Urinary bladder (tissue), 4 donors: ENCODE measurements around the gene INO80C. TPM values are rescaled to one million over a fixed set of nuclear protein-coding genes. Genes with fewer than 3 reads are reported as not detected.

ENCODE experiments used
- DNase-seq: peaks from one replicate; pipeline ENCODE4 v3.0.0-alpha.2; 2015; ENCODE audit errors: extremely low spot score
- H3K27ac ChIP-seq: one replicate; pipeline ENCODE4 v1.5.1; 2013; ENCODE audit warnings: low read depth, mild to moderate bottlenecking, moderate library complexity
- H3K36me3 ChIP-seq: one replicate; pipeline ENCODE4 v1.6.1; 2013; ENCODE audit warnings: mild to moderate bottlenecking, moderate library complexity; ENCODE audit not compliant: insufficient read depth
- H3K4me1 ChIP-seq: one replicate; pipeline ENCODE4 v1.6.1; 2013; ENCODE audit warnings: mild to moderate bottlenecking, moderate library complexity; ENCODE audit not compliant: insufficient read depth
- H3K4me3 ChIP-seq: one replicate; pipeline ENCODE4 v1.5.1; 2013; ENCODE audit warnings: low read depth, low read length
- WGBS: extraction: QIAGEN DNeasy Blood & Tissue Kit; methylation state at CpG from one replicate; pipeline ENCODE4 v1.1.7; 2013; 5-methylcytosine and 5-hydroxymethylcytosine counted together
- polyA plus RNA-seq: library from polyadenylated mRNA; stranded (reverse); fragments of 200-250 nt; gene quantifications from one replicate; pipeline ENCODE4 v1.2.3, GENCODE V29; 2013
- total RNA-seq: library from RNA; depleted of rRNA; stranded (reverse); fragments of >200 nt; gene quantifications from one replicate; pipeline ENCODE4 v1.2.3, GENCODE V29; 2014
- donor health status: healthy with polysubstance abuse.
- donor health status: healthy.

Gene INO80C, protein sequence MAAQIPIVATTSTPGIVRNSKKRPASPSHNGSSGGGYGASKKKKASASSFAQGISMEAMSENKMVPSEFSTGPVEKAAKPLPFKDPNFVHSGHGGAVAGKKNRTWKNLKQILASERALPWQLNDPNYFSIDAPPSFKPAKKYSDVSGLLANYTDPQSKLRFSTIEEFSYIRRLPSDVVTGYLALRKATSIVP
- 11.5 TPM for total RNA-seq
- polyA plus RNA-seq = 14.9 TPM

DNA sequence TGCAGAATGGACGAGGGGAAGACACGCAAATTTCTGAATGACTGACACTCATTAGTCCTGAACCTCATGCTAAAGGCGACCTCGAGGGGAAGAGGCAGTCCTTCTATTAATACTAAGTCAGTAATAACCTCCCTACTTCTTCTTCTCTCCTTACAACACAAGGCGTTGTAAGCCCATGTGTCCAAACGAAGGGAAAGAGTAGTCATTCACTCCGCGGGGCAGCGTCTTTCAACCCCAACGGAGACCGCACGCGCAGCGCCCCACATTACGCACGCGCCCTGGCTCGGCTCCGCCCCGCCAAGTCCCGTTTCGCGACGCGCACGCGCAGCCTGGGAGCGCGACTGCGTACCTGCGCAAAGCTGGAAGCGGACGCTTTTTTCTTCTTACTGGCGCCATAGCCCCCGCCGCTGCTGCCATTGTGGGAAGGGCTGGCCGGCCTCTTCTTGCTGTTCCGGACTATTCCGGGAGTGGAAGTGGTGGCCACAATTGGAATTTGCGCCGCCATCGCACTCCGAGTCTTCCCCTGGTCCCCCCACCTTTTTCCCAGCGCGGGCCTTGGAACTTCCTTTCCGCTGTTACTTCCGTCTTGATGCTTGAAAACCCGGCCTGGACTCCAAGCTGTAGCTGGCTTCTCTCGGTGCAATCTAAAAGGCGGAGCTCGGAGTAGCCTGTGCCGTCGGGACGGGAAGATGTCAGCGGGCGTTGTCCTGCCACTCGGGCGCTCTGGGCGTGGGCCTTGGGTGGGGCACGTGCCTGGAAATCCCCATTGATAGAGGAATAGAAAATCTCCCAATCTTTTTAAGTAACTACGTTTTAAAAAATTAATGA, at the start of gene INO80C:
Gene INO80C (minus strand): TSS at position 591 of the 828 bp plus-strand sequence. CDS start 86 bp downstream, at position 505.
- H3K36me3 ChIP-seq = no peaks in the 10 kb centered on the region
- under 1% methylated on average over 61 of the region's 61 CpGs for WGBS
- DNase-seq = peak; percentile 93
- peak within 1 kb of the TSS; percentile 47 for H3K4me3 ChIP-seq
- peak within 1 kb of the TSS; percentile 91 for H3K27ac ChIP-seq
- no peaks in the 10 kb centered on the region for H3K4me1 ChIP-seq

DNA sequence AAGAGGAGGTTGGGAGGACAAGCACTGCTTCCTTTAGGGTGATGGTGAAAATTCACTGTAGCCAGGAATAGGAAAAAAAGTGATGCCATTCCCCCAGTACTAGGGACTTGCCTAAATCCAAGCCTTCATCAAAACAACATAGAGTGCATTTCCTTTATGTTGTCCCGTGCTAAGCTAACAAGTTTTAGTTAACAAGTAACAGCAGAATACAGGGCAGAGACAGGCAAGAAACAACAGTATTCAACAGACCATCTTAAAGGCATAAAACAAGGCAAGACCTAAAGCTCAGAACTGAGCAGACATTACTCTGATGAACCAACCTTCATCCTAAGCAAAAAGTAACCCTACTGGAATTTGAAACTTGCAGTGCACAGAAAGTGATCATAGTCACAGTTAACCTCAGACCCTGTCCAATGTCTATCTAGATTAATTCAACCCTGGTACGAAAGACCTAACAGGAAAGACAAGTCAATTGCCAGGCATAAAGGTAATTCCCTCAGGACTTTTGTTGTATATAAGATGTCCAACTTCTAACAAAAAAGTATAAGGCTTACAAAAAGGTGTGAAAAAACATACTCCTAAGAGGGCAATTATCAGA, 49.3 kb upstream of the INO80C start:
- Histone ChIP-seq H3K4me1 (no peaks in the 10 kb centered on the region), H3K36me3 (no peaks in the 10 kb centered on the region), H3K27ac (no peak overlapping the region), H3K4me3 (no peak overlapping the region)
- 78% methylated on average over 2 of the region's 2 CpGs for WGBS
- DNase-seq = no peak

GRCh38 chr18:35542356-35542755, 44.6 kb upstream of the INO80C start:
- H3K27ac ChIP-seq = no peak overlapping the region
- no peak overlapping the region for H3K4me3 ChIP-seq
- DNase-seq = no peak
- no peaks in the 10 kb centered on the region for H3K36me3 ChIP-seq
- H3K4me1 ChIP-seq = no peaks in the 10 kb centered on the region

DNA sequence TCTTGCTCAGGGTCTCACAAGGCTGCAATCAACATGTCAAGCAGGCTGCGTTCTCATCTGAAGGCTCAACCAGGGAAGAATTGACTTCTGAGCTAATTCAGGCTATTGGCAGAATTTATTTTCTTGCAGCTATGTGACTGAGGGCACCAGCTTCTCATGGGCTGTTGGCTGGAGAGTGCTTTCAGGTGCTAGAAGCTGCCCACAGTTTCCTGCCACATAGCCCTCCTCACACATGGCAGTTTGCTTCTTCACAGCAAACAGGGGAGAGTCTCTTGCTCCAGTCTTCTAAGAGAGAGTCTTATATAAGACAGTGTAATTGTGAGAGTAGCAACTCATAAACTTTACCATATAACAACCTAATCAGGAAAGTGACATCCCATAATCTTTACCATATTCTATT, 37.5 kb upstream of the INO80C start:
- H3K27ac ChIP-seq = no peak overlapping the region
- DNase-seq = no peak
- H3K4me1 ChIP-seq = no peaks in the 10 kb centered on the region
- 94% methylated on average over 1 of the region's 1 CpG for WGBS
- H3K36me3 ChIP-seq = no peaks in the 10 kb centered on the region
- no peak overlapping the region for H3K4me3 ChIP-seq

GRCh38 chr18:35533916-35534405, 36.2 kb upstream of the INO80C start:
- H3K4me1 ChIP-seq = no peaks in the 10 kb centered on the region
- no peak for DNase-seq
- no peaks in the 10 kb centered on the region for H3K36me3 ChIP-seq
- 75% methylated on average over 2 of the region's 2 CpGs for WGBS
- no peak overlapping the region for H3K4me3 ChIP-seq
- no peak overlapping the region for H3K27ac ChIP-seq

DNA sequence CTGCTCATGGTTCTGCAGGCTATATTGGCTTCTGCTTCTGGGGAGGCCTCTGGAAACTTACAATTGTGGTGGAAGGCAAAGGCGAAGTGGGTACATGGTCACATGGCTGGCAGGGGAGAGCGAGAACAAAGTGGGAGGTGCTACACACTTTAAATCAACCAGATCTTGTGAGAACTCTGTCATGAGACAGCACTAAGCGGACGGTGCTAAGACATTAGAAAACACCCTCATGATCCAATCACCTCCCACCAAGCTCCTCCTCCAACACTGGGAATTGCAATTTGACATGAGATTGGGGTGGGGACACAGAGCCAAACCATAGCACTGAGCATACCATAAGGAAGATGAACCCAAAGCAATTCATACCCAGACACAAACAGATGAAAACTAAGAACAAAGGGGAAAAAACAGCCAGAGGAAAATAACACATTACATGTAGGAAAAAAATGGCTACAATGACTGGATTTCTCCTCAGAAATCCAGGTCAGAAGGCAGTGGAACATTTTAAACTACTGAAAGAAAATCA, 31.1 kb upstream of the INO80C start:
- no peak for DNase-seq

DNA sequence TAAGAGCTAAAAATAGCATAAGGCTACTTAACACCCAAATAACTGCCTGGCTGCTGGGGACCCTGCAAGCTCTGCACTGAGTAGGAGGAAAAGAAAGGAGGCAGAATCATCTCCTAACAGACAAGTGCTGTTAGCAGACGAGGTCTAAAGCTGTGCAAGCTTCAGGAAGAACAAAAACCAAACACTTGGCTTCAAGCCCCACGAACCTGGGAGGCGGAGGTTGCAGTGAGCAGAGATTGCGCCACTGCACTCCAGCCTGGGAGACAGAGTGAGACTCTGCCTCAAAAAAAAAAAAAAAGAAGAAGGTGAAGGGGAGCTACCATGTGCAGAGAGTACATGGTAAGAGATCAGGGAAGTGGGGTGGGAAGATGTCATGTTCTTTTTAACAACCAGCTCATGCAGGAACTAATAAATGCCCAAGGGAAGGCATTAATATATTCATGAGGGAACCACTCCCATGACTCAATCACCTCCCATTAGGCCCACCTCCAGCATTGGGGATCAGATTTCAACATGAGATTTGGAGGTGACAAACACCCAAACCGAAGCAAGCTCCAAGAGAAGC, 28.8 kb upstream of the INO80C start:
- 9% methylated on average over 5 of the region's 5 CpGs for WGBS
- Histone ChIP-seq H3K4me3 (no peak overlapping the region), H3K36me3 (no peaks in the 10 kb centered on the region), H3K4me1 (no peaks in the 10 kb centered on the region), H3K27ac (no peak overlapping the region)
- DNase-seq = no peak

More for the DNA sequence above, 31.1 kb upstream of the INO80C start:
- 75% methylated on average over 4 of the region's 4 CpGs for WGBS
- no peak overlapping the region for H3K4me3 ChIP-seq
- no peaks in the 10 kb centered on the region for H3K36me3 ChIP-seq
- no peaks in the 10 kb centered on the region for H3K4me1 ChIP-seq
- no peak overlapping the region for H3K27ac ChIP-seq

DNA sequence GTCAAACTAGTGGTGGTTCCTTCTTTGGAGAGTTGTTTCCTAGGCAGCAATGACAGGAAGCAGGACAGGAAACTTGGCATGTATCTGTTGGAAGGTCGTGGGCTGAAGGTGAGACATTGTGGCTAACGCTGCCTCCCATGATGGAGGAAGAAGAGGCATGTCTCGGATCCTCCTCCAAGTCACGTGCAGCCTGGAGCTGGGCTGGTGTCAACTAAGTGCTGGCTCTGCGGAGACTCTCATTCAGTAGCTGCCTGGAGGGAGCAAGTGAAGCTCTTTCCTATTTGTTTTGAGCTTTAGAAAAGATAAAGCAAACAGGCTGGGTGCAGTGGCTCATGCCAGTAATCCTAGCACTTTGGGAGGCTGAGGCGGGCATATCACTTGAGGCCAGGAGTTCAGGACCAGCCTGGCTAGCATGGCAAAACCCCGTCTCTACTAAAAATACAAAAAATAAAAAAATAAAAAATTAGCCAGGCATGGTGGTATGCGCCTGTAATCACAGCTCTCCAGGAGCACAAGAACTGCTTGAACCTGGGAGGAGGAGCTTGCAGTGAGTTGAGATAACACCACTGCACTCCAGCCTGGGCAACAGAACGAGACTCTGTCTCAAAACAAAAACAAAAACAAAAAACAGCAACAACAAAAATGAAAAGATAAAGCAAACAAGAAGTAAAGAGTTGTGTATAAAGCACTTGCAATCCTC, 28.2 kb upstream of the INO80C start:
- no peaks in the 10 kb centered on the region for H3K36me3 ChIP-seq
- no peaks in the 10 kb centered on the region for H3K4me1 ChIP-seq
- WGBS = 27% methylated on average over 9 of the region's 9 CpGs
- no peak for DNase-seq
- H3K4me3 ChIP-seq = no peak overlapping the region
- no peak overlapping the region for H3K27ac ChIP-seq

GRCh38 chr18:35524226-35524625, 26.5 kb upstream of the INO80C start:
- Histone ChIP-seq H3K27ac (no peak overlapping the region), H3K4me3 (no peak overlapping the region), H3K4me1 (no peaks in the 10 kb centered on the region), H3K36me3 (no peaks in the 10 kb centered on the region)
- WGBS = 76% methylated on average over 5 of the region's 5 CpGs
- no peak for DNase-seq

DNA sequence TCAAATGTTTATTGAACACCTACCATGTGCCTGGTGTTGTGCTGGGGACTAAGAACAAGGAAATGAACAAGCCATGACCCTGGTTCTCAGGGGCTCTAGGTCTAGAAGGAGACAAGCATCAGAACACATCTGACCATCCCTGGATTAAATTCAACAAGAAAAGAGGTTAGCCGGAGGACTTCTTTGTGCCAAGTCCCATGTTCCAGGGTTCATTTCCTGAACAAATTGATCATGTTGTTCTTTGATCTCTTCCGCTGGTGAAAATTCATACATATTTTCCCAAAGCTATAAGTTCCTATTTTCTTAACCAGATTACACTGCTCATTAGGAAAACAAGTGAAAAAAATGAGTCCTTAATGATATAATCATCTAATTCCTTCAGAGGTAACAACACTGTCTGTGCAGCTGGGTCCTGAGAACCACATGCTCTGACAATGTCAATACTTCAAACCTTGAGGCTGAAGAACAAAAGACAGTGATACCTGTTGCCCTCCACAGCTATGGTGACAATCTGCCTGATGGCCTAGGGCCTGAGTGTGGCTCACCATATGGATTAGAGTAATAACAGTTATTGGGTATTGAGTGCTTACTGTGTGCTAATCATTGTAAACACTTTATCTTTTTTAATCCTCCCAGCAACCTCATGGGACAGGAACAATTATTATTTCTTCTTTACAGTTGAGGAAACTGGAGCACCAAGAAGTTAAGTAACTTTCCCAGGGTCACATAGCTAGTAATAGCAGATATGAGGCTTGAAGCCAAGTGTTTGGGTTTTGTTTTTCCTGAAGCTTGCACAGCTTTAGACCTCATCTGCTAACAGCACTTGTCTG, 24.6 kb upstream of the INO80C start:
- no peak overlapping the region for H3K4me3 ChIP-seq
- H3K4me1 ChIP-seq = no peaks in the 10 kb centered on the region
- WGBS = 89% methylated on average over 2 of the region's 2 CpGs
- no peak for DNase-seq
- H3K36me3 ChIP-seq = no peaks in the 10 kb centered on the region
- H3K27ac ChIP-seq = no peak overlapping the region

GRCh38 chr18:35521133-35521532, 23.4 kb upstream of the INO80C start:
- Histone ChIP-seq H3K4me3 (no peak overlapping the region), H3K4me1 (no peaks in the 10 kb centered on the region), H3K27ac (no peak overlapping the region), H3K36me3 (no peaks in the 10 kb centered on the region)
- no peak for DNase-seq
- WGBS = 89% methylated on average over 5 of the region's 5 CpGs

GRCh38 chr18:35519148-35519899, 21.6 kb upstream of the INO80C start:
- Histone ChIP-seq H3K4me1 (no peaks in the 10 kb centered on the region), H3K36me3 (no peaks in the 10 kb centered on the region), H3K27ac (no peak overlapping the region), H3K4me3 (no peak overlapping the region)
- DNase-seq = no peak
- WGBS = 76% methylated on average over 7 of the region's 7 CpGs
